Calu3 (cell line): ENCODE results near the gene DIS3L. TPM values are rescaled to one million over a fixed set of nuclear protein-coding genes. Genes with fewer than 3 reads are reported as not detected.

Experiments
- BruUV-seq: library from RNA; stranded (reverse); fragments of 400-500 nt; replicated peaks from 2 replicates; lab custom pipeline; 2021; lab: Mats Ljungman, UMichigan
- CTCF ChIA-PET: fragments of 300-600 bp; sonication (Branson Sonifier 250); formaldehyde crosslinking; loops from one replicate; lab custom pipeline; 2022; ENCODE audit warnings: antibody characterized with exemption; lab: Charles Lee
- DNase-seq: peaks from one replicate; pipeline ENCODE4 v3.0.0; 2022
- H3K27ac Mint-ChIP-seq: one replicate; pipeline ENCODE4 v1.8.0; 2022; ENCODE audit warnings: mixed read lengths; ENCODE audit not compliant: unreplicated experiment
- H3K27me3 Mint-ChIP-seq: one replicate; pipeline ENCODE4 v1.8.0; 2022; ENCODE audit warnings: mixed read lengths; ENCODE audit not compliant: unreplicated experiment
- H3K36me3 Mint-ChIP-seq: one replicate; pipeline ENCODE4 v1.8.0; 2022; ENCODE audit warnings: mild to moderate bottlenecking, moderate library complexity, mixed read lengths; ENCODE audit not compliant: insufficient read depth, unreplicated experiment
- H3K4me1 Mint-ChIP-seq: one replicate; pipeline ENCODE4 v1.8.0; 2022; ENCODE audit warnings: mild to moderate bottlenecking, low read depth, mixed read lengths; ENCODE audit not compliant: unreplicated experiment
- H3K4me3 Mint-ChIP-seq: one replicate; pipeline ENCODE4 v1.8.0; 2022; ENCODE audit warnings: mild to moderate bottlenecking, low read depth, moderate library complexity, mixed read lengths; ENCODE audit not compliant: unreplicated experiment
- H3K9me3 Mint-ChIP-seq: one replicate; pipeline ENCODE4 v1.8.0; 2022; ENCODE audit warnings: low read depth, mixed read lengths; ENCODE audit not compliant: unreplicated experiment
- CTCF ChIP-seq: fragments of 200-600 bp; IDR thresholded peaks from one replicate; pipeline ENCODE4 v1.8.0; 2022; ENCODE audit warnings: antibody characterized with exemption; ENCODE audit not compliant: unreplicated experiment
- intact Hi-C: fragments of 100-400 bp; cut with micrococcal nuclease; formaldehyde crosslinking; loops from one replicate; pipeline ENCODE4 v1.10.0; 2022; ENCODE audit not compliant: unreplicated experiment
- total RNA-seq: library from RNA; stranded (reverse); gene quantifications from 2 replicates; pipeline ENCODE4 v1.2.3, GENCODE V29; 2022

The DIS3L gene
- total RNA-seq, 1 experiment from 2014 or later, result 24.6 TPM

- DNase-seq, result peak; percentile 37
- CTCF ChIA-PET, result no interaction called here
- intact Hi-C loops, result no loop called here
Measured at GRCh38 chr15:66253418-66254088, 39.8 kb upstream of the DIS3L start, which contains the start of gene MEGF11. Gene MEGF11 (minus strand): TSS chr15:66253750. CDS start chr15:66128403, 125,347 bp downstream.

GRCh38 chr15:66254089-66254950 lies 39.0 kb upstream of the DIS3L start:
- H3K27me3 Mint-ChIP-seq, result peaks cover 81% of the 10 kb centered on the region
- no peak overlapping the region for H3K27ac Mint-ChIP-seq
- no peak for DNase-seq
- H3K9me3 Mint-ChIP-seq, result no peaks in the 10 kb centered on the region
- BruUV-seq, result no TSS peak
- CTCF ChIA-PET, result interaction anchor here (0.6 kb wide), 1 partner anchor 1014 kb away, joined by 4 read pairs; no protein-coding TSS in a partner anchor
- TF ChIP-seq CTCF, result no peak
- peaks cover 11% of the 10 kb centered on the region for H3K36me3 Mint-ChIP-seq
- intact Hi-C loops, result no loop called here
- peaks cover 9% of the 10 kb centered on the region for H3K4me1 Mint-ChIP-seq
- H3K4me3 Mint-ChIP-seq, result peak overlapping the region; percentile 68

More at GRCh38 chr15:66253418-66254088, 39.8 kb upstream of the DIS3L start, which contains the start of gene MEGF11:
- H3K27ac Mint-ChIP-seq, result no peak within 1 kb of the TSS
- peaks cover 11% of the 10 kb centered on the region for H3K36me3 Mint-ChIP-seq
- no peaks in the 10 kb centered on the region for H3K9me3 Mint-ChIP-seq
- no TSS peak for BruUV-seq
- H3K27me3 Mint-ChIP-seq, result peaks cover 89% of the 10 kb centered on the region
- H3K4me3 Mint-ChIP-seq, result peak within 1 kb of the TSS; percentile 68
- TF ChIP-seq CTCF, result no peak
- H3K4me1 Mint-ChIP-seq, result peaks cover 9% of the 10 kb centered on the region

GRCh38 chr15:66254951-66255676 lies 38.3 kb upstream of the DIS3L start:
- Mint-ChIP-seq H3K4me1 (peaks cover 9% of the 10 kb centered on the region), H3K9me3 (no peaks in the 10 kb centered on the region), H3K36me3 (peaks cover 11% of the 10 kb centered on the region), H3K27me3 (peaks cover 74% of the 10 kb centered on the region), H3K4me3 (no peak overlapping the region), H3K27ac (no peak overlapping the region)
- CTCF ChIA-PET, result interaction anchor here (0.6 kb wide), 1 partner anchor 1015 kb away, joined by 4 read pairs; no protein-coding TSS in a partner anchor
- BruUV-seq, result no TSS peak
- DNase-seq, result no peak
- no peak for TF ChIP-seq CTCF
- intact Hi-C loops, result no loop called here

GRCh38 chr15:66256692-66257091 lies 36.7 kb upstream of the DIS3L start:
- no peak for DNase-seq
- intact Hi-C loops, result no loop called here
- no TSS peak for BruUV-seq
- H3K9me3 Mint-ChIP-seq, result no peaks in the 10 kb centered on the region
- H3K27me3 Mint-ChIP-seq, result peaks cover 74% of the 10 kb centered on the region
- no peak for TF ChIP-seq CTCF
- H3K27ac Mint-ChIP-seq, result no peak overlapping the region
- peaks cover 11% of the 10 kb centered on the region for H3K36me3 Mint-ChIP-seq
- CTCF ChIA-PET, result interaction anchor here (0.5 to 0.6 kb wide), 2 partner anchors 432 to 1825 kb away, joined by 3 read pairs; no protein-coding TSS in a partner anchor
- H3K4me3 Mint-ChIP-seq, result no peak overlapping the region
- H3K4me1 Mint-ChIP-seq, result peaks cover 9% of the 10 kb centered on the region
